GM23248 (cell line): ENCODE results near the gene NCOR2.

ENCODE experiments used
- EZH2 ChIP-seq: fragments of 200-600 bp; sonication (generic); IDR thresholded peaks from 2 replicates; pipeline ENCODE4 v1.6.1; 2018; ENCODE audit warnings: antibody characterized with exemption, mild to moderate bottlenecking; ENCODE audit not compliant: insufficient read depth, poor library complexity, severe bottlenecking
- EZH2phosphoT487 ChIP-seq: fragments of 200-600 bp; sonication (generic); IDR thresholded peaks from 2 replicates; pipeline ENCODE4 v1.6.1; 2018; ENCODE audit warnings: antibody characterized with exemption, moderate library complexity, mild to moderate bottlenecking, low read depth; ENCODE audit not compliant: insufficient read depth

DNA sequence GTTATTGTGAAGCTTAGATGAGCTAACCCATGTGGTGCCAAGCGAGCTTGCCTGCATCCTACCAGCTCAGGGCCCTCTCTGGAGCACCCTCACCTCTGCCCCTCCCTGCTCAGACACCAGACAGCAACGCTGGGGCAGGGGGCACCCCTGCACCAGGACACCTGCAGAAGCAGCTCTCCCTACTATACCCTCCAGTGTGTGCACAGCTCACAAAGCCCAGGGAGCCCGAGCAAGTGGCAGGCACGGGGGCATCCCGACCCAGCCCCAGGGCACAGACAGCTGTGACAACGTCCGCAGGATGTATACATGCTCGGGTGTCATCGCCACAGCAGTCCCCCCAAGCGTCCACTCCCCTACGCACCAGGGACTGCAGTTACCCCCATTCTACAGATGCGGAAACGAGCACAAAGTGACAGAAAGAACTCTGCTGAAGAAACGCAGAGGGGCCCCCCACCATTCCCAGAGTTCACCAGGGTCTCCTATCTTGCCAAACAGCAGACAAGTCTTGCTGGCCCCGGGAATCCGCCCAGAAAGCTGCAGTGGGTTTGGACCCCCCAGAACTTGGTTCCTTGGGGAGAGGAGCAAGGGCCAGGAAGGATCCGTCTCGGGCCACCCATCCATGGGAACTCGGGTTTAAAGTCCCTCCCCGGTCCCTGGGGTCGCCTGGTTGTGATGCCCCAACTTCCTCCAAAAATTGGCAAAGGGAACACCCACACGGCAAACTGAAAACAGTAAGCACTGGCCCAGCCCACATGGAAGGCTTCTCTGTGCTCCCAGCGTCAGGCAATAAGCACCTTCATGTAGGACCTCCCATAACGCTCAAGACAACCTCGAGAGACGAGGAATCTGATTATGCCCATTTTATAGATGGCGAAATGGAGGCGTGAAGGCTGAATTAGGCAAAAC lies 12.0 kb downstream of the NCOR2 start:
- TF ChIP-seq EZH2 (no peak), EZH2phosphoT487 (no peak)
